Mammary epithelial cell (primary cell): ENCODE results near the gene HDAC4.

Experiments used
- CTCF ChIP-seq, 2 donors: IDR thresholded peaks in 1 of 2; conservative IDR thresholded peaks in 1 of 2; 2 replicates each; pipeline ENCODE4 v1.5.1; 2011 to 2012; ENCODE audit warnings: inconsistent platforms in 2 of 2, low read length in 2 of 2, mild to moderate bottlenecking in 2 of 2, control low read depth in 1 of 2, low read depth in 1 of 2; ENCODE audit not compliant: insufficient read depth in 1 of 2; ENCODE audit errors: extremely low read depth in 1 of 2
- EZH2 ChIP-seq: IDR thresholded peaks from 2 replicates; pipeline ENCODE4 v1.6.1; 2012; ENCODE audit warnings: low read length, inconsistent platforms, borderline replicate concordance

GRCh38 chr2:239101071-239101470 is 299.7 kb downstream of the HDAC4 start:
- no peak for TF ChIP-seq CTCF (conservative IDR thresholded peaks at IDR 0.05 in 1 of 2, IDR thresholded peaks at IDR 0.05 in 1 of 2; ENCODE audit: extremely low read depth in 1 of 2, insufficient read depth in 1 of 2, low read depth in 1 of 2, low read length in 2 of 2)
- TF ChIP-seq EZH2, result no peak
